COLO668 (cell line): ENCODE results near the gene EIF2B5.

ENCODE experiments used
- DNase-seq: peaks from one replicate; lab custom pipeline; 2025; ENCODE audit not compliant: unreplicated experiment; lab: John Stamatoyannopoulos, UW

Gene EIF2B5

DNA sequence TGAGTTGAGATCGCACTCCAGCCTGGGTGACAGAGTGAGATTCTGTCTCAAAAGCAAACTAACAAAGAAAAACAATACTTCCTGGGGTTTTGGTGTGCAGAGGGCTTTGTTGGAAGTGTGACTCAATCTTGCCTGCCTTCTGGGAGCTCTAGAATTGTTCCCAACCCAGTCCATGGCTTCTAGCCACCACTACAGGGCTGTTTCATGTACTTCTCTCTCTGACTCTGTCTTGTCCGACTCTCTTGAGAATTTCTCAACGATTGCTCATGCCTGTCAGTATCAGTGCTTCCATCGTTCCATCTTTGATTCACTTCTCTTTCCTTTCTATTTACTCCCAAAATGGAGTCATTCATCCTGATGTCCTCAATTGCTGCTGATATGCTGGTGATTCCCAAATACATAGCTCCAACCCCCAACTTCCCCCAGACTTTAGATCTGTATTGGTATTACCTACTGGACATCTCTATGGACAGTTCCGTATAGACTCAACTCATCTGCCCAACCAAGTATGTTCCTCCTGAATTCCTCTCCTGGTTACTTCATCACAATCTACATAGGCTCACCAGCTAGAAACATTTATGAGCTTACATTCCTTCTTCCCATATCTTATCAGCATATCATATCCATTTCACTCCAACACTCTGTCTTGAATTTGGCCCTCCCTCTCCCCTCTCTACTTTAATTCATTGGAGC is 37.7 kb downstream of the EIF2B5 start:
- no peak for DNase-seq

DNA sequence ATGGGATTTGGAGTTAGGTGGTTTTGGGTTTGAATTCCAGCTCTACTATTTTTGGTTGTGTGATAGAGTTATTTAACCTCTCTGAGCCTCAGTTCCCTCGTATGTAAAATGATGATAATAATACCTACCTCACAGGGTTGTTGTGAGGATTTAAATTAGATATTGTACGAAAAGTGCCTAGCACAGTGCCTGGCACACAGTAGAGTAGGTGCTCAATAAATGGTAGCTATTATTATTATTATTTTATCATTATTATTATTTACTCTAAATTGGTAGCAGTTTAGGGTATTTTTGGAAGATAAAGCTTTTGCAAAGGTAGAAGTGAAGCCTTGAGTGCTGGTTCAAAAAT is 38.2 kb downstream of the EIF2B5 start:
- no peak for DNase-seq

GRCh38 chr3:184174284-184174645 is 39.1 kb downstream of the EIF2B5 start:
- DNase-seq, result no peak

GRCh38 chr3:184174646-184175492 is 39.7 kb downstream of the EIF2B5 start, which contains the start of gene AP2M1:
TSS of gene AP2M1 (plus strand) at chr3:184174855. CDS start at chr3:184176994, 2,139 bp downstream.
- DNase-seq, result peak; percentile 93

DNA sequence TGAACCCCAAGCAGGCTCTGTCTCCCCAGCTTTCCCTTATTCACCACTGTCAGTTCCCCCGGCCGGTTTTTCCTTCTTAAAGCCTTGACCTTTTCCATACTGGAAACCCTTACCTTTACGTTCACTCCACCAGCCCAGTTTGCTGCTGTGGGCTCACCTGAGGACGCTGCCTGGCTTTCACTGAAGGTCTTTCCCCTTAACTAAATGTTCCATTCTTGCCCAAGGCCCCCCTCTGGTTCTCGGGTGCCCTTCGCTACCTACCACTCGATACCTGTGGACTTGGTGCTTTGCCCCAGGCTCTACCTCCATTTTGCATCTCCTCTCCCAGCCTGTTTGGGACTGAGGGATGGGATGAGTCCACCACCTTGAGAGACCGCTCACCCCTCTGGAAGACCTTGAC is 40.3 kb downstream of the EIF2B5 start:
- DNase-seq, result peak; percentile 5

GRCh38 chr3:184175981-184176376 is 40.8 kb downstream of the EIF2B5 start:
- DNase-seq, result no peak

DNA sequence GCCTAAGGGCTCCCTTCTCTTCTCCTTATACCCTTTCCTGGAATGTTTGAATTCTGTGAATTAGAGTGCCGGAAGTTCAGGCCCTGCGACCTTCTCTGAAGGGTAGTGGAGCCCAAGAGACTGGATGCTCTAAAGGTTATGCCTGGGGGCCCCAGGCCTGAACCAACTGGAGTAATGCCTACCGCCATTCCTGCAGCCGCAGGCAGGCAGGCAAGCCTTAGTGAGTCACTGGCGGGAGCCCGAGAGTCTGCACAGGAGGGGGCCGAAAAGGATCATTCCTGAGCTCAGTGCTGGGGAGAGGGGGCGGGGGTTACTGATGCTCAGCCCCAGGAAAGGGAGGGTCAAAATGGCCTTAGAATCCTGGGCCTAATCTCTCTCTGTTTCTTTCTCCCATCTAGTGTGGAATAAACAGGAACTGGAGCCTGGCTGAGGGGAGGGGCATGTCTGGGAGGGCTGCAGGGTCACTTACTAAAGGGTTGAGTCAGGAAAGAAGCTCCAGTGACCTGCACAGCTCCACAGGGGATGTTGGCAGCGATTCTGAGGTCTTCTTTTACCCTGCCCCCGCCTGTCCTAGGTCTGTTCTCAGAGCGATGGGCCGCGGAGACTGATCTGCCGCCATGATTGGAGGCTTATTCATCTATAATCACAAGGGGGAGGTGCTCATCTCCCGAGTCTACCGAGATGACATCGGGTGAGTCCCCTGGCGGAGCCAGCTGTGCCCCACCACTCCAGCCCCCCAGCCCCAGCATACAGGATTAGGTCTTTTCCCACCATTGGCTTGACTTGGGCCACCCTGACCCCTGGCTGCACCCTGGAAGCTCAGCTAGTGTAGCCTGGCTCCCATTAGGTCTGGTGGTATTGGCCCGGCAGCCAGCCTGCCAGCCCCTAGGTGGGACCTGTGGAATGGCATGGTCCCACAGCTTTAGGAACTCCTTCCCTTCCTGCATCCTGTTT is 41.5 kb downstream of the EIF2B5 start:
- peak; percentile 16 for DNase-seq

DNA sequence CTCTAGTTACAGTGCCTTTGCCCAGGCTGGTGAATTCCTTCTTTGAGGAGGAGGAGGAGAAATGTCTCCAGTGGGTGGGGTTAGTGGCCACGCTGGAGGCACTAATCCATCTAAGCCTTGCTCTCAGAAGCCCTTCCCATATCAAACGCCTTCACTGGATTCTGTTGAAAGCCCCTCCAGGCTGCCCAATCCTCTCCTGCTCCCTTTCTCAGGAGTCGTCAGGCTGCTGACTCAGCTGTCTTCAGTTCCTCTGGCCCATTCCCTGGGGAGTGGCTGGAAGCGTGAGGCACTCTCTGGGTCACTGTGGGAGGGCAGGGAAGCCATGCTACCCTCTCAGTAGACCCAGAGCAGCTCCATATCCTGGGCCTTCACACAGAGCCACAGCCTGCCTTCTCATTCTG is 42.2 kb downstream of the EIF2B5 start:
- no peak for DNase-seq

DNA sequence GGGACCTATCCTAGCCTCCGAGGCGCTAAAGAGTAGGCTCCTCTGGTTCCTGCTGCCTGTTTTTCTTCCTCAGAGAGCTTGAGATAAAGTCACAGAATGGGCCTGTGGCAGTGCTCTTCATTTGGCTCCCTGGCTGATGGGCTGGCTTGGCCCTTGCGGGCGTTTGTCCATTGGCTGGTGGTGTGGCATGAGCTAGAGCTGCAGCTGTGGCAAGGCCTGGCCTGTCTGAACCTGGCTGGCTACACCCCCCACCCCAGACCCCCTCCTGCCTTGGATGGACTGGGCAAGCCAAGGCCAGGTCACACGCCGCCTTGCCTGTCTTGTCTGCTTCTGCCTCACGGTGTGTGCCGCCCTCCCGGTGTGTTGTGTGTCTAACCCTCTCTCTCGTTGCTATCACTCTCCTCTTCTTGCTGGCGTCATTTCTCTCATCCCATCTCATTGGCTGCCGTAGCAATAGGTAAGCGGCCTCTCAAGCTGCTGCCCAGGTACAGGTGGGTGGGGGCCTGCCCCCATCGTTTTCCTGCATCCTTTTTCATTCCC is 42.7 kb downstream of the EIF2B5 start:
- no peak for DNase-seq

DNA sequence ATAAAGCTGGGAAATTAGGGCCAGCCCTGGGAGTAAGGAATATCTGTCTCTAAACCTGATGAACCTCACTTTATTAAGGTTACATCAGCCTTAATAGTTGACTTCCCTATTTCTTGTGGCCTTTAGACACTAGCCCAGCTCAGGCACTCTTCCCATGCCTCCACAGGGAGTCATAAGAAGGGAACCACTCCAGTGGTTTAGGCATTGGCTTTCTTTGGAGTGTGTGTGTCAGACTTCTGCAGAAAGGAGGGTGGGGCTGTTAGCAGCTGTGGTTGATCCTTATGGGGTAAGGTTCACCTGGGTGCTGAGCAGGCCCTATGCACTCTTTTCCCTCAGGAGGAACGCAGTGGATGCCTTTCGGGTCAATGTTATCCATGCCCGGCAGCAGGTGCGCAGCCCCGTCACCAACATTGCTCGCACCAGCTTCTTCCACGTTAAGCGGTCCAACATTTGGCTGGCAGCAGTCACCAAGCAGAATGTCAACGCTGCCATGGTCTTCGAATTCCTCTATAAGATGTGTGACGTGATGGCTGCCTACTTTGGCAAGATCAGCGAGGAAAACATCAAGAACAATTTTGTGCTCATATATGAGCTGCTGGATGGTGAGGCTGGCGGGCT is 43.5 kb downstream of the EIF2B5 start:
- no peak for DNase-seq

DNA sequence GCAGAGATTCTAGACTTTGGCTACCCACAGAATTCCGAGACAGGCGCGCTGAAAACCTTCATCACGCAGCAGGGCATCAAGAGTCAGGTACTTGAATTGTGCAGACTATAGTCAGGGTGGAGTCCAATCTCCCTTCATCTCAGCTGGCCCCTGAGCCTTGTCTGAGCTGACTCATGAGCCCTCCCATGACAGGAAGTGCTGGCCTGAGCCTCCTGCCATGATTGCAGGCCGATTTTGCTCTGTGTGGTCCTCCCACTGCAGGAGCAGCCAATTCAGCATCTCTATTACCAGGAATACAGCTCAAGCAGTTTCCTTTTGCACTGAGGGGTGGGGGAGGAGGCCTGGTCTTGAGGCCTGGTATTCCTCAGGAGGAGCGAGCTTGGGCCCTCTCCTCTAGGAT is 45.0 kb downstream of the EIF2B5 start:
- no peak for DNase-seq

DNA sequence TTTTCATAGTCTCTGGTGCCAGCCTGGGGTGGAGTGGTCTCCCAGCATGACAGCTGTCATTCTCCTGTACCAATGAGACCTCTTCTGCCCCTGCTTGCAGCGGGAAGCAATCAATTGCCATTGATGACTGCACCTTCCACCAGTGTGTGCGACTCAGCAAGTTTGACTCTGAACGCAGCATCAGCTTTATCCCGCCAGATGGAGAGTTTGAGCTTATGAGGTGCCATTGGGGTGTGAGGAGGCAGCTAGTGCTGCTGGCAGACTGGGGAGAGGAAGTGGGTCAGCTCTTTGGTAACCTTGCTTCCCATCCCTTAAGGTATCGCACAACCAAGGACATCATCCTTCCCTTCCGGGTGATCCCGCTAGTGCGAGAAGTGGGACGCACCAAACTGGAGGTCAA is 46.4 kb downstream of the EIF2B5 start:
- DNase-seq, result no peak

GRCh38 chr3:184183679-184184078 is 48.5 kb downstream of the EIF2B5 start:
- no peak for DNase-seq

- no peak for DNase-seq
Observed at GRCh38 chr3:184184546-184185230, 49.5 kb downstream of the EIF2B5 start.

GRCh38 chr3:184185461-184186183 is 50.5 kb downstream of the EIF2B5 start:
- peak; percentile 97 for DNase-seq

DNA sequence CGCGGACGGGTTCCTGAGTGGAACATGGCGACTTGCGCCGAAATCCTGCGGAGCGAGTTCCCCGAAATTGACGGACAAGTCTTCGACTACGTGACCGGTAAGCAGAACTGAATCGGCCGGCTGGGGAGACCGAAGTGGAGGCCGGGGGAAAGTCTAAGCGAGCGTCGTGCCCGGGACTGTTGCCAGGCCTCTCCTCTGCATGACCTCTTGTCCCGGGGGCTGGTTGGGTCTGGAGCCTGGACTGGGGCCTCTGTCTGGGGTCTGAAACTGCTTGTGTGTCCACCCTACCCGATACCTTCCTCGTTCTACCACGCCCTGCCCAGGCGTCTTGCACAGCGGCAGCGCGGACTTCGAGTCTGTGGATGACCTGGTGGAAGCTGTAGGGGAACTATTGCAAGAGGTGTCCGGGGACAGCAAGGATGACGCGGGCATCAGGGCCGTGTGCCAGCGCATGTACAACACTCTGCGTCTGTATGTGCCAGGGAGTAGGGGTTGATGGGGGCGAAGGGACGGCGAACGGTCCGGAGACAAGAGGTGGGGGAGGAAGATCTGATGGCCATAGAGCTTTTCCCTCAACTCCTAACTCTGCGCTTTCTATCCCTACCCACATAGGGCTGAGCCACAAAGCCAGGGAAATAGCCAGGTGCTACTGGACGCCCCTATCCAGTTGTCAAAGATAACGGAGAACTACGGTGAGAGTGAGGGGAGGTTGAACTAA is 51.2 kb downstream of the EIF2B5 start, which contains the start of gene ABCF3:
TSS of gene ABCF3 (plus strand) at position 16 of the 718 bp plus-strand sequence. CDS start at position 25, 9 bp downstream.
- no peak for DNase-seq

- no peak for DNase-seq
Observed at GRCh38 chr3:184186902-184187207, 51.7 kb downstream of the EIF2B5 start.

DNA sequence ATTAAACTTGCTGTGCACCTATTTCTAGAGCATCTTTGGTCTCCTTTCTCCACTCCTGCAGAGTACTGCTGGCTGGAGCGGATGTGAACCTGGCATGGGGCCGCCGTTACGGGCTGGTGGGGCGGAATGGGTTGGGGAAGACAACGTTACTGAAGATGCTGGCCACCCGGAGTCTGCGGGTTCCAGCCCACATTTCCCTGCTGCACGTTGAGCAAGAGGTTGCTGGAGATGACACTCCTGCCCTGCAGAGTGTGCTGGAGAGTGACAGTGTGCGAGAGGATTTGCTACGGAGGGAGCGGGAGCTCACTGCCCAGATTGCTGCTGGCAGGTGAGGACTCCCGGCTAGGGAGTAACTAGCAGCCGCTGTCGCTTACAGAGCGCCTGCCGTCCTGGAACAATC is 52.9 kb downstream of the EIF2B5 start:
- DNase-seq, result no peak

DNA sequence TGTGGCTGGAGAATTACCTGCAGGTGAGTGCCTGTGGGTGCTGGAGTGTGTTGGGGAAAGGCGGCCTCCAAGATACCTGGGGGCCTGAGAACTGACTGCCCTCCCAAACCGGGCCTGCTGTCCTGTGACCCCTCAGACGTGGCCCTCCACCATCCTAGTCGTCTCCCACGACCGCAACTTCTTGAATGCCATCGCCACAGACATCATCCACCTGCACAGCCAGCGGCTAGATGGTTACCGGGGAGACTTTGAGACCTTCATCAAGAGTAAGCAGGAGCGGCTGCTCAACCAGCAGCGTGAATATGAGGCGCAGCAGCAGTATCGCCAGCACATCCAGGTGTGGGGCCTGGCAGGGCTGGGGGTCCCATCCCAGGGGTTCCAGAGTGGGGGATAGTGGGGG is 54.3 kb downstream of the EIF2B5 start:
- DNase-seq, result no peak
